Inflammatory macrophage treated with lipopolysaccharide for 4 hours (primary cell): ENCODE measurements around the gene SPTLC3.

Experiments used
- DNase-seq: peaks from one replicate; pipeline ENCODE4 v3.0.0-alpha.2; 2020

The SPTLC3 gene

GRCh38 chr20:13101706-13102105 is 92.9 kb downstream of the SPTLC3 start:
- DNase-seq = no peak

- DNase-seq = no peak
Observed at GRCh38 chr20:13102237-13102636, 93.5 kb downstream of the SPTLC3 start.

- no peak for DNase-seq
Observed at GRCh38 chr20:13102694-13103093, 93.9 kb downstream of the SPTLC3 start.

GRCh38 chr20:13105039-13105438 is 96.3 kb downstream of the SPTLC3 start:
- no peak for DNase-seq

- DNase-seq = peak; percentile 33
Observed at GRCh38 chr20:13105864-13106457, 97.2 kb downstream of the SPTLC3 start.

GRCh38 chr20:13109658-13110057 is 100.9 kb downstream of the SPTLC3 start:
- no peak for DNase-seq

GRCh38 chr20:13110796-13111195 is 102.0 kb downstream of the SPTLC3 start:
- DNase-seq = no peak

- DNase-seq = no peak
Observed at GRCh38 chr20:13111249-13111911, 102.6 kb downstream of the SPTLC3 start.

- no peak for DNase-seq
Observed at GRCh38 chr20:13113731-13114130, 105.0 kb downstream of the SPTLC3 start.

GRCh38 chr20:13117200-13117599 is 108.4 kb downstream of the SPTLC3 start:
- no peak for DNase-seq

GRCh38 chr20:13118676-13119075 is 109.9 kb downstream of the SPTLC3 start:
- no peak for DNase-seq

GRCh38 chr20:13119583-13119982 is 110.8 kb downstream of the SPTLC3 start:
- DNase-seq = peak; percentile 51

GRCh38 chr20:13120471-13120870 is 111.7 kb downstream of the SPTLC3 start:
- no peak for DNase-seq

- DNase-seq = no peak
Observed at GRCh38 chr20:13121840-13122515, 113.2 kb downstream of the SPTLC3 start.

- no peak for DNase-seq
Observed at GRCh38 chr20:13125486-13125885, 116.7 kb downstream of the SPTLC3 start.

- no peak for DNase-seq
Observed at GRCh38 chr20:13128173-13128572, 119.4 kb downstream of the SPTLC3 start.

GRCh38 chr20:13130061-13130706 is 121.4 kb downstream of the SPTLC3 start:
- no peak for DNase-seq

GRCh38 chr20:13130707-13131103 is 121.9 kb downstream of the SPTLC3 start:
- no peak for DNase-seq

- DNase-seq = no peak
Observed at GRCh38 chr20:13131688-13132087, 122.9 kb downstream of the SPTLC3 start.

GRCh38 chr20:13139459-13140150 is 130.8 kb downstream of the SPTLC3 start:
- no peak for DNase-seq

GRCh38 chr20:13140201-13140600 is 131.4 kb downstream of the SPTLC3 start:
- DNase-seq = no peak

- DNase-seq = no peak
Observed at GRCh38 chr20:13140775-13141174, 132.0 kb downstream of the SPTLC3 start.

GRCh38 chr20:13141546-13141945 is 132.8 kb downstream of the SPTLC3 start:
- DNase-seq = no peak
